Measurements from ENCODE around the gene FUT3. TPM values are rescaled to one million over a fixed set of nuclear protein-coding genes. Genes with fewer than 3 reads are reported as not detected.

The FUT3 gene
- total and polyA plus RNA-seq, 2 of the 4 experiments (the other 2 are of a cell fraction), result not detected

GRCh38 chr19:5897189-5897969, 46.1 kb upstream of the FUT3 start (continued):
- no peak for TF ChIP-seq ELK1 (IDR thresholded peaks at IDR 0.05; ENCODE audit: borderline replicate concordance, low read depth, low read length)
- TF ChIP-seq MAFK (IDR thresholded peaks at IDR 0.05; ENCODE audit: low read depth, low read length), result no peak
- no peak for TF ChIP-seq USF2 (IDR thresholded peaks at IDR 0.05; ENCODE audit: low read depth, low read length)
